ENCODE measurements around the gene C10orf53.

Gene C10orf53

DNA sequence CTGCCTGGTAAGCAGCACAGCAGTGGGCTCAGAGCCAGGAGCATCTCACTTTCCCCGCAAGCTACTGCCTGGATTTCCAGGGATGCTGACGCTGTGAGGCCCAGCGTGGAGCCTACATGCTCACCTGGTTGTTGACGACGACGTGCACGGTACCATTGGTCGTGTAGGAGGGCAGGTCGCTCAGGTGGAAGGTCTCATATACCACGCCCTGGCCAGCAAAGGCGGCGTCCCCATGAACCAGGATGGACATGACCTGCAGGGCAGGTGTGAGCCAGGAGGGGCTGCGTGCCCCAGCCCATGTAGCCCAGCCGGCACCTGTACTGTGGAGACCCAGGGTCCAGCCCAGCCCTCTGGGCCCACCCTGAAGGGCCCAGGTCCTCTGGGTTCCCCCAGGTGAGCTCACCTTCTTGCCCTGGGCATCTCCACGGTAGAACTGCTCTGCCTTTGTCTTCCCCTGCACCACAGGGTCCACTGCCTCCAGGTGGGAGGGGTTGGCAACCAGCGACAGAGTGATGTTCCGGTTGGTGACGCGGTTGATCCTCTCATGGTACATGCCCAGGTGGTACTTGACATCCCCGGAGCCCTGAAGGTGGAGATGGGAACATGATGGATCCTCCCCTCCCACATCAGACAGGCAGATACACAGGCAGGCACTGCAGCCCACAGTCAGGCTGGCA lies 67.3 kb downstream of the C10orf53 start:
- Histone ChIP-seq H3K27ac (no peak overlapping the region), H3K4me3 (no peak overlapping the region), H3K9ac (ENCODE audit: insufficient read length) (no peak overlapping the region), H3K36me3 (ENCODE audit: insufficient read depth, low read length) (no peaks in the 10 kb centered on the region), H3K9me3 (ENCODE audit: low read depth, low read length) (no peaks in the 10 kb centered on the region)
- TF ChIP-seq FOXP2 (optimal IDR thresholded peaks at IDR 0.05; ENCODE audit: control extremely low read depth, extremely low read length, insufficient read depth) (no peak), EZH2 (IDR thresholded peaks at IDR 0.05) (no peak), POLR2AphosphoS5 (IDR thresholded peaks at IDR 0.05; ENCODE audit: borderline replicate concordance, low read depth, low read length) (no peak)
- no peak for DNase-seq (ENCODE audit: low read depth, low spot score)
